ENCODE results near the gene SLC19A1.

DNA sequence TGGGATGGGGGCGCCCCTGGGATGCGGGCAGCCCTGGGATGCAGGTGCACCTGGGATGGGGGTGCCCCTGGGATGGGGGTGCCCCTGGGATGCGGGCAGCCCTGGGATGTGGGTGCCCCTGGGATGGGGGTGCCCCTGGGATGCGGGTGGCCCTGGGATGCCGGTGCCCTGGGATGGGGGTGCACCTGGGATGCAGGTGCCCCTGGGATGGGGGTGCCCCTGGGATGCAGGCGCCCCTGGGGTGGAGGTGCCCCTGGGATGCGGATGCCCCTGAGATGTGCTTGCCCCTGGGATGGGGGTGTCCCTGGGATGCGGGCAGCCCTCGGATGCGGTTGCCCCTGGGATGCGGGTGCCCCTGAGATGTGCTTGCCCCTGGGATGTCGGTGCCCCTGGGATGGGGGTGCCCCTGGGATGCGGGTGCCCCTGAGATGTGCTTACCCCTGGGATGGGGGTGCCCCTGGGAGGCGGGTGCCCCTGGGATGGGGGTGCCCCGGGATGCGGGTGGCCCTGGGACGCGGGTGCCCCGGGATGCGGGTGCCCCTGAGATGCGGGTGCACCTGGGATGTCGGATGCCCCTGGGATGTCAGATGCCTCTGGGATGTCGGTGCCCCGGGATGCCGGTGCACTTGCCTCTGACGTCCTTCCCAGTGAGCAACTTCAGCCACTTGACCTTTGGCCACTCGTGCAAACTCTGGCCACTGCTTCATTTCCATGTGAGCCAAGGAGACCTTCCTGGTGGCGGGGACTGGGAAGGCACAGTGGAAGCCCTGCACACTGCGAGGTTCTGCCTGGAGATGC is 37.3 kb upstream of the SLC19A1 start:
- TF ChIP-seq CTCF (IDR thresholded peaks at IDR 0.05; ENCODE audit: low read depth, low read length, missing input control): no peak
- no peak for TF ChIP-seq TAF1 (conservative IDR thresholded peaks at IDR 0.05)
- TF ChIP-seq REST (IDR thresholded peaks at IDR 0.05): no peak
- TF ChIP-seq, protein P1, sequence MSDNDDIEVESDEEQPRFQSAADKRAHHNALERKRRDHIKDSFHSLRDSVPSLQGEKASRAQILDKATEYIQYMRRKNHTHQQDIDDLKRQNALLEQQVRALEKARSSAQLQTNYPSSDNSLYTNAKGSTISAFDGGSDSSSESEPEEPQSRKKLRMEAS (IDR thresholded peaks at IDR 0.05): no peak
- TF ChIP-seq GABPA (IDR thresholded peaks at IDR 0.05 in 1 of 2, conservative IDR thresholded peaks at IDR 0.05 in 1 of 2): no peak
- no peak for TF ChIP-seq NR2F2 (IDR thresholded peaks at IDR 0.05)
- no peak for TF ChIP-seq RAD21 (IDR thresholded peaks at IDR 0.05)
- no peak for TF ChIP-seq ATF3 (IDR thresholded peaks at IDR 0.05)
- TF ChIP-seq JUND (IDR thresholded peaks at IDR 0.05): no peak
- TF ChIP-seq FOXA1 (IDR thresholded peaks at IDR 0.05): no peak
- no peak for TF ChIP-seq RXRA (IDR thresholded peaks at IDR 0.05)
- TF ChIP-seq ZBTB33 (IDR thresholded peaks at IDR 0.05): no peak
- TF ChIP-seq SP1 (IDR thresholded peaks at IDR 0.05): no peak
